ENCODE data around the gene GAS6.

GAS6 gene

DNA sequence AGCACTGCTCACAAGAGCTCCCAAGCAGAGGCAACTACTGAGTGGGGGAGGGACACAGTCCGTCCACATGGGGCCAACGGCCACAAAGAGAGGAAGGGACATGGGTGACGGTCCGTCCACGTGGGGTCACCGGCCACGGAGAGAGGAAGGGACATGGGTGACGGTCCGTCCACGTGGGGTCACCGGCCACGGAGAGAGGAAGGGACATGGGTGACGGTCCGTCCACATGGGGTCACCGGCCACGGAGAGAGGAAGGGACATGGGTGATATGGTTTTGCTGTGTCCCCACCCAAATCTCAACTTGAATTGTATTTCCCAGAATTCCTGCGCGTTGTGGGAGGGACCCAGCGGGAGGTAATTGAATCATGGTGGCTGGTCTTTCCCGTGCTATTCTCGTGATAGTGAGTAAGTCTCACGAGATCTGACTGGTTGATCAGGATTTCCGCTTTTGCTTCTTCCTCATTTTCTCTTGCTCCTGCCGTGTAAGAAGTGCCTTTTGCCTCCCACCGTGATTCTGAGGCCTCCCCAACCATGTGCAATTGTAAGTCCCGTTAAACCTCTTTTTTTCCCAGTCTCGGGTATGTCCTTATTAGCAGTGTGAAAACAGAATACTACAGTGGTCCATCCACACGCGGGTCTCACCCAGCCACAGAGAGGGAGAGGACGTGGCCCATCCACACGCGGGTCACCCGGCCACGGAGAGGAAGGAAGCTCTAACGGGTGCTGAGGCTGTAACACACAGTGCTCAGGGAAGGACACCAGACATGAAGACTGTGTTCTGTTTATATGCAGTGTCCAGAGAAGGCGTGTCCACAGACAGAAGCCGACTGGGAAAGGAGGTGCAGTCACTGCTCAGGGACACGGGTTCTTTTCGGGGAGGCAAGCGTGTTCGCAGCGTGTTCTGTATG is 48.5 kb downstream of the GAS6 start:
- Mint-ChIP-seq H3K4me1 (peaks cover 20% of the 10 kb centered on the region), H3K36me3 (ENCODE audit: low read depth) (no peaks in the 10 kb centered on the region), H3K9me3 (peaks cover 2% of the 10 kb centered on the region), H3K4me3 (no peak overlapping the region), H3K27me3 (ENCODE audit: low read depth, poor library complexity) (peaks cover 2% of the 10 kb centered on the region), H3K27ac (peak overlapping the region; percentile 86)
- no peak for DNase-seq
- TF ChIP-seq, protein P1, sequence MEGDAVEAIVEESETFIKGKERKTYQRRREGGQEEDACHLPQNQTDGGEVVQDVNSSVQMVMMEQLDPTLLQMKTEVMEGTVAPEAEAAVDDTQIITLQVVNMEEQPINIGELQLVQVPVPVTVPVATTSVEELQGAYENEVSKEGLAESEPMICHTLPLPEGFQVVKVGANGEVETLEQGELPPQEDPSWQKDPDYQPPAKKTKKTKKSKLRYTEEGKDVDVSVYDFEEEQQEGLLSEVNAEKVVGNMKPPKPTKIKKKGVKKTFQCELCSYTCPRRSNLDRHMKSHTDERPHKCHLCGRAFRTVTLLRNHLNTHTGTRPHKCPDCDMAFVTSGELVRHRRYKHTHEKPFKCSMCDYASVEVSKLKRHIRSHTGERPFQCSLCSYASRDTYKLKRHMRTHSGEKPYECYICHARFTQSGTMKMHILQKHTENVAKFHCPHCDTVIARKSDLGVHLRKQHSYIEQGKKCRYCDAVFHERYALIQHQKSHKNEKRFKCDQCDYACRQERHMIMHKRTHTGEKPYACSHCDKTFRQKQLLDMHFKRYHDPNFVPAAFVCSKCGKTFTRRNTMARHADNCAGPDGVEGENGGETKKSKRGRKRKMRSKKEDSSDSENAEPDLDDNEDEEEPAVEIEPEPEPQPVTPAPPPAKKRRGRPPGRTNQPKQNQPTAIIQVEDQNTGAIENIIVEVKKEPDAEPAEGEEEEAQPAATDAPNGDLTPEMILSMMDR (IDR thresholded peaks at IDR 0.05) = no peak

DNA sequence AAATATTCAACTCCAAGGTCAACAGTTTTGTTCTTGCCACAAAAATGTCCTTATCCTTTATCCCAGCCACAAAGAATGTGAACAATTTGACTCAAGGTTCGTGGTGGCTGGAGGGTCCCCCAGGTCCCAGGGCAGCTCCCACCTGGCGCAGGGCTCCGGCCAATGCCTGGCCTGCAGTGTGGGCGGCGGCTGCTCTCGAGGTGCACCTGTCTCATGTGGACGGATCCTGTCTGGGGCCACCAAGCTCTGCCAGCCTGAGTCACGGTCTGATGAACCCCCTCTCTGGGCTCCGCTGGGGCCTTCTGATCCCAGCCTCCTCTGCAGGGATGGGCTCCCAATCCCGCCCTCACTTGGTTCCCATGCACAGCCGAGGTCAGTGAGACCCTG is 49.4 kb downstream of the GAS6 start:
- no peak for DNase-seq
- H3K36me3 Mint-ChIP-seq (ENCODE audit: low read depth) = no peaks in the 10 kb centered on the region
- peaks cover 20% of the 10 kb centered on the region for H3K4me1 Mint-ChIP-seq
- H3K27ac Mint-ChIP-seq = no peak overlapping the region
- H3K27me3 Mint-ChIP-seq (ENCODE audit: low read depth, poor library complexity) = peaks cover 2% of the 10 kb centered on the region
- TF ChIP-seq, protein P1 (IDR thresholded peaks at IDR 0.05) = no peak
- peaks cover 10% of the 10 kb centered on the region for H3K9me3 Mint-ChIP-seq
- H3K4me3 Mint-ChIP-seq = no peak overlapping the region

DNA sequence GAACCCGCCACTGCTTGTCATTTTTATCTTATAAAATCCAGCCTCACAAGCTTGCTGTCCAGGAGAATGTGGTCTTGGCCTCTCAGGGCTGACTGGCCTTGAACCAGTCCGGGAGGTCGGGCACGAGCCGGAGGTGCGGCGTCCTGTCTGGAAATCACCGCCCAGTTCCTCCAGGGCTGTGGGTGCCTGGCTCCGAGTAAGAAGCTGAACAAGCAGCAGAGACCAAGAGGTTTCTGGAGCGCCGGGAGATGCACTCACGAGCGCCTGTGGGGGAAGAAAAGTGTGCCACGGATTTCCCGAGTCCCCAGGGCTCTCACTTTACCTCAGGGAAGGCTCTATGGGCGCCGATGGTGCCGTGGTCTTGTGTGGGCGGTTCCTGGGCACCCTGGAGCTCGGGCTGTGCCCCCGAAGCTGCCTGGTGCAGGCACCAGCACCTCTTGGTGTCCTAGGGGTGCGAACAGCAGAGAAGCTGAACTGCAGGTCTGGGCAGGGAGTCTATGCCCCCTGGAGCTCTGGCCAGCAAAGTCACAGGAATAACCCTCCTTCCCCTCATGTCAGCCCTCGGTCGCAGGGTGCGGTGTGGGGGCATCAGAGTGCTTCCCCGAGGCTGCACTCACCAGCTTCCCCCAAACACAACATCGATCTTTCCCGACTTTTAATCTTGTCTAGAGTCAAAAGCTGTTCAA is 50.0 kb downstream of the GAS6 start:
- H3K4me3 Mint-ChIP-seq = no peak overlapping the region
- peaks cover 20% of the 10 kb centered on the region for H3K4me1 Mint-ChIP-seq
- peaks cover 12% of the 10 kb centered on the region for H3K9me3 Mint-ChIP-seq
- no peak for DNase-seq
- TF ChIP-seq, protein P1 (IDR thresholded peaks at IDR 0.05) = no peak
- H3K36me3 Mint-ChIP-seq (ENCODE audit: low read depth) = no peaks in the 10 kb centered on the region
- peaks cover 2% of the 10 kb centered on the region for H3K27me3 Mint-ChIP-seq (ENCODE audit: low read depth, poor library complexity)
- H3K27ac Mint-ChIP-seq = no peak overlapping the region

DNA sequence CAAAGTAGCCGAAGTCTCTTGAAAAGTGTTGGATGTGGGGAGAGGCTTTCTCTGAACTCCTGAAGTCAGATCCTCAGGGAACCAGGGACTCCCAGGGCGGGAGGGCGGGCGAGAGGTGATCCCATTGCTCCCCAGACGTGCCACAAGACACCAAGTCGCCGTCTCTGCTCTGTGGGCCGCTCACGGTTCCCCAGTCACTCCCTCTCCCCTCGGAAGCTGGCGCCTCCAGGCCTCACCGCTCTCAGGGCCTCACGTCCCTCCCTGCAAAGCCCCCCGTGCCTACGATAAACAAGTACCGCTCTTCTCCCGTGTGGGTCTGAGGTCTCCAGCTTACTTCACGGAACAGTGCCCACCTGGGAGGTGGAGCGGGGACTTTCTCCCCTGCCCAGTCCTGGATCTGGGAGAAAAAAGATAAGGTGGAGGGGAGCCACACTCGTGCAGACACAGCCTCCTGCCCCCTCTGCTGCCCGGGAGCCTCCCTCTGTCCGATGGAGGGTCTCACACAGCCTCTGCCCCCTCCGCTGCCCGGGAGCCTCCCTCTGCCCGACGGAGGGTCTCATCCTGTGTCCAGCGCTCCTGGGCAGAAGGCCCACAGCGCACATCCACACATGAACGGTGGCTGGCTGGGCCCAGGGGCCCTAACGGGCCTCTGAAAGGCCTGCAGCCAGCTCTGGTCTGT is 50.7 kb downstream of the GAS6 start:
- H3K9me3 Mint-ChIP-seq = peaks cover 19% of the 10 kb centered on the region
- no peak overlapping the region for H3K27ac Mint-ChIP-seq
- H3K36me3 Mint-ChIP-seq (ENCODE audit: low read depth) = no peaks in the 10 kb centered on the region
- H3K4me3 Mint-ChIP-seq = no peak overlapping the region
- TF ChIP-seq, protein P1 (IDR thresholded peaks at IDR 0.05) = no peak
- peaks cover 2% of the 10 kb centered on the region for H3K27me3 Mint-ChIP-seq (ENCODE audit: low read depth, poor library complexity)
- peaks cover 20% of the 10 kb centered on the region for H3K4me1 Mint-ChIP-seq
- no peak for DNase-seq

DNA sequence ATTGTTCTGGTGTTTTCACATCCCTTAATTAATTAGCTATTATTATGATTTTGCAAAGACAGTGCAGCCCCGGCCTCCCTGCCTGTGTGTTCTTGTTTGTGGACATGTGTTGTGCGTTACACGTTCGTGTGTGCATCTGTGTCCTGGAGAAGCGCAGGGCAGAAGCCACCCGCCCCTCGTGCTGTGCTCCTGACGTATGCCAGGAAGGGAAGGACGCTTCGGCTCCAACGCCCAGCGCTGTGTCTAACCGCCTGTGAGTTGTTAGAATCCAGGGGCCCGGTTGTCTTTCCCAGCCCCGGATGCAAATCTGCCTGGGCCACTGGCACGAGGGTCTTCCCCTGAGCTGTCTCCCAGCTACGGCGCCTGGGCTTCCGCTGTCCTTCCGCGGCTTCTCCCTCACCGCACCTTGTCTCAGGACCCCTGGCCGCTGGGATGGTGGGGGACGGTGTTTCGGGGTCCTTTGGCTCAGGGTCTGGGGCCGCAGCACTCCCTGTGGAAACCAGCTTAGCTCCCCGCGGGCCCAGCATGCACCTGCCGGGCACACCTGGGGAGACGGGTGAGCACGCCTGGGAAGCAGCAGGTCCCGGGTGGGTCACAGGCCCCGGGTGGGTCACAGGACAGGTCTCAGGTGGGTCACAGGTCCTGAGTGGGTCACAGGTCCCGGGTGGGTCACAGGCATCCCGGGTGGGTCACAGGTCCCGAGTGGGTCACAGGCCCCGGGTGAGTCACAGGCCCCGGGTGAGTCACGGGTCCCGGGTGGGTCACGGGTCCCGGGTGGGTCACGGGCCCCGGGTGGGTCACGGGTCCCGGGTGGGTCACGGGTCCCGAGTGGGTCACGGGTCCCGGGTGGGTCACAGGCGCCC is 51.5 kb downstream of the GAS6 start:
- H3K4me1 Mint-ChIP-seq = peaks cover 17% of the 10 kb centered on the region
- H3K36me3 Mint-ChIP-seq (ENCODE audit: low read depth) = peaks cover 4% of the 10 kb centered on the region
- peaks cover 26% of the 10 kb centered on the region for H3K9me3 Mint-ChIP-seq
- no peak overlapping the region for H3K27ac Mint-ChIP-seq
- H3K4me3 Mint-ChIP-seq = no peak overlapping the region
- peaks cover 2% of the 10 kb centered on the region for H3K27me3 Mint-ChIP-seq (ENCODE audit: low read depth, poor library complexity)
- TF ChIP-seq, protein P1 (IDR thresholded peaks at IDR 0.05) = no peak
- DNase-seq = no peak
